NCI-H2029 (cell line): ENCODE measurements around the gene APOF.
"Not testable (repeated sequence)": the region's sequence is repeated elsewhere in the genome, so short reads cannot be mapped to it uniquely, and the experiment has no call there.

Source experiments
- DNase-seq: peaks from one replicate; lab custom pipeline; 2025; lab: John Stamatoyannopoulos, UW

Gene APOF

DNA sequence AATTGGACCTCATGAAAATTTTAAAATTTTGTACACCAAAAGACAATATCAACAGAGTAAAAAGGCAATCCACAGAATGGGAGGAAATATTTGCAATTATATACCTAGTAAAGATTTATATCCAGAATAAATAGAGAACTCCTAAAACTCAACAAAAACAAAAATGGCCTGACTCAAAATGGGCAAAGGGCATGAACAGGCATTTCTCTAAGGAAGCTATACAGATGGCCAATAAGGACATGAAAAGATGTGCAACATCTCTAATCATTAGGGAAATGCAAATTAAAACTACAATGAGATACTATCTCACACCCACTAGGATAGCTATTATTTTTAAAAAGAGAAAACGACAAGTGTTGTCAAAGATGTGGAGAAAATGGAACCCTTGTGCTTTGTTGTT is 10.9 kb upstream of the APOF start:
- DNase-seq: no peak

- DNase-seq: no peak
Measured at GRCh38 chr12:56366948-56367347, 4.3 kb upstream of the APOF start.

DNA sequence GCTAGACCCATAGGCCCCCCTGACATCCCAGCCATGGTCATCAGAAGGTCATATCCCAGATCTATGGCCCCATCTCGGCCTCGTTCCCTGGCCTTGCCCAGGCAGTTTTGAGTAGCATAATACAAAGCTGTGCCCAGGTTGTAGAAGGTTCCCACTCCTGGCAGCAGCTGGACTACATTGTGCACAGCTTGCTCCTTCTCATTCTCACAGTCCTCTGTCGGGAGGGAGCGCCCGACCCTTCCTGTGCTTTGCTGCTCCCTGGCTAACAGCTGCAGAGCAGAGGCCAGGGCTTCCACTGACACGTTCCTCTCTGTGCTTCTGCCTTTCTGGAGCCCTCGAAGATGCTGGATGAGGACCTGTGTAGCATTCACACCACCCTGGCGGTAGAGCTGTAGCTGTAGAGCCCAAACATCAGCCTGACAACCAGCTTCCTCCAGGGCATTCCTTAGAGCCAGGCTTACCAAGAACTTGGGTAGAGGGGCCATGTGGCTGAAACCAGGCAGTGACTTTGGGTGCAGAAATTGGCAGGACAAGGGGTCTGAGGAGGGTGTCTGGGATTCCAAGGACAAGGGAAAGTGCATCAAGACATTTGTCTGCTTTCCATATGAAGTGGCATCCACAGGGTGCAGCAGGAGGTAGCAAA is 1.0 kb downstream of the APOF start:
- DNase-seq: no peak

DNA sequence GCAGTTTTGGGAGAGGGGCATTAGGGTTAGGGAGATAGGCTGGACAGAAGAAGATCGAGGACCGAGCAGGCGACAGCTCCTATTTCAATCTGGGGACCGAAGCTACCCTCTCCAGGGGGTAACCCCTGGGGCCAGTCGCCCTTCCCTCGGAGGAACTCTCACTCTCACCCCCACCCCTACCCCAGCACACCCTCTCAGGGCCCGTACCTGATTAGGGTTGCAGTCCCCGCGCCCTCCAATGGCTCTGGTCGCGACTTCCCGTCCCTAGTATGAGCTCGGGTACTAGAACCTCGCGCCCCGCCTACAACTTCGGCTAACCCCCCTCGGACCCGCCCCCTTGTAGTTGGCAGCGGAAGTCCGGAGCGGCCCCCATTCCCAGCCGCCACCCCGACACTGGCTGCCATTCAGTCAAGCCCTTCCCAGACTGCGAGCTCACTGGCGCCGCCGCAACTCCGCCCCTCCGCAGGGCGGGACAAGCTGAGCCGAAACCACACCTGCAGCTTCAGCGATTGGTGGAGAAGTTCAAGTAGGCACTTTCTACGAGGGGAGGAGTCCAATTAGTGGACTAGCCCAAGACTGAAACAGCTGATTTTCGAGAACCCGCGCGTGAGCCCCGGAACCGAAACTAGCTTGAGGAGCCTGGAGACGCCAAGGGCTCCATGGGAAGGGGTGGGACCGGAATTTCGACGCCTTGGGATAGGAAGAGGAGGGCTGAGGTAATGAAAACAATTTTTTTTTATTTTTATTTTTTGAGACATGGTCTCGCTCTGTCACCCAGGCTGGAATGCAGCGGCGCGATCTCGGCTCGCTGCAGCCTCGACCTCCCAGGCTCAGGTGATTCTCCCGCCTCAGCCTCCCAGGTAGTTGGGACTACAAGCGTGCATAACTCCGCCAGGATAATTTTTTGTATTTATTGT is 2.5 kb downstream of the APOF start, which contains the start of gene STAT2:
Gene STAT2, minus strand, starts transcription at position 257 of the 917 bp plus-strand sequence. CDS start 3,536 bp downstream, outside the sequence.
- DNase-seq: peak; percentile 99

GRCh38 chr12:56358836-56359532 is 3.7 kb downstream of the APOF start:
- DNase-seq: no peak

DNA sequence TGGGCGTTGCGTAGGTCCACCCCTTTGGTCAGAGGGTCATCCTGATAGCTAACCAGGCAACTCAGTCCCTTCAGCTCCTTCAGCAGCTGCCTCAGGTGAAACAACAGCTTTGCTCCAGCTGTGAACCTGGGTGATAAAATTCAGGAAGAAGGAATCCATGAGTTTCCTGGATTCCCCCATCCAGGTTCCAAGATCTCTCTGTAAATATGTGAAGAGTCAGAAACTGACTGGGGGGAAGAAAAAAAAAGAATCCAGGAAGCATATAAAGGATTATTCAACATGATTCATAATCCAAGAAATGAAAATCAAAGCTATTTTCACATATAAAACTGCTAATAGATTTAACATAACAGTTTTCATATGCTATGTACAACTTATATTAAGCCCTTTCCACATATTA is 11.3 kb downstream of the APOF start:
- DNase-seq: no peak

- no peak for DNase-seq
Measured at GRCh38 chr12:56350662-56351061, 12.0 kb downstream of the APOF start.

GRCh38 chr12:56348776-56349175 is 13.9 kb downstream of the APOF start:
- DNase-seq: no peak

DNA sequence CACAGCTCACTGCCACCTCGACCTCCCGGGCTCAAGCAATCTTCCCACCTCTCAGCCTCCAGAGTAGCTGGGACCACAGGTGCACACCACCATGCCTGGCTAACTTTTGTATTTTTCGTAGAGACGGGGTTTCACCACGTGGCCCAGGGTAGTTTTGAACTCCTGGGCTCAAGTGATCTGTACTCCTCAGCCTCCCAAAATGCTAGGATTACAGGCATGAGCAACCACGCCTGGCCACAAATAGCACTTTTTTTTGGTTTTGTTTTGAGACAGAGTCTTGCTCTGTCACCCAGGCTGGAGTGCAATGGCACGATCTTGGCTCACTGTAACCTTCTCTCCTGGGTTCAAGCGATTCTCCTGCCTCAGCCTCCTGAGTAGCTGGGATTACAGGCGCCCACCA is 15.4 kb downstream of the APOF start:
- DNase-seq: not testable (repeated sequence)

DNA sequence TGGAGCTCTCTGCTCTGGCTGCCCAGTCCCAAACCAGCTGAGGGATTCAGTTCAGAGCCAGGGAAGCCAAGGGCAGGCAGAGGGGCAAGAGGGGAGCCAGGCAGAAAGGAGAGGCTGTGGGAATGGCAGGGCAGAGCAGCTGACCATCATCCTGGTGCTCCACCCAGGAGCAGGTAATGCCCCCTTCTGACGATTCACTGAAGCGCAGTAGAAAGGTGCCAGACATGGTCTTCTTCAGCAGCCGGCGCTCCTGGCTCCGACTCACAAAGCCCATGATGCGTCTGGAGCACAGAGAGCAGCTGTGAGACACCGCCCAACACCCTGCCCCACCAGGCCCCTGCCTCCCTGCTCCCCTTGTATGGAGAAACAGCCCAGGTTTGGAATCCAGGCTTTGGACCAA is 16.0 kb downstream of the APOF start:
- no peak for DNase-seq

- DNase-seq: not testable (repeated sequence)
Measured at GRCh38 chr12:56342290-56342689, 20.4 kb downstream of the APOF start.

DNA sequence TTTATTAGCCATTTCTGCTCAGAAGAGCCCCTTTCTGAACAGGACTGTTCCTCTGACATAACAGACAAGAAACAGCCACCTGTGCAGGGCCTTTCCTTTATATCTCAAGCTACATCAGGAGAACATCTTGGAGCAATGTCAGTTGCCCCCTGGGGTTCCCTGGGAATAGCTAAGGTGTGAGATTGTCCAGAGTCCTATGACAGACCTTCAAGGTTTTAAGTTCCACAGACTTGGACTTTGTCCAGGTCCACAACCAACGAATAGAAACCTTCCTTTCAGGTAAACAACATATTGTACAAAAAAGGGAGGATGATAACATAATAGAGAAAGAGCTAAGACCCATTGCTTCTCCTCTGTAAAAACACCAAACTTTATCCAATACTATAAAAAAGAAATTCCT is 21.0 kb downstream of the APOF start:
- DNase-seq: no peak

DNA sequence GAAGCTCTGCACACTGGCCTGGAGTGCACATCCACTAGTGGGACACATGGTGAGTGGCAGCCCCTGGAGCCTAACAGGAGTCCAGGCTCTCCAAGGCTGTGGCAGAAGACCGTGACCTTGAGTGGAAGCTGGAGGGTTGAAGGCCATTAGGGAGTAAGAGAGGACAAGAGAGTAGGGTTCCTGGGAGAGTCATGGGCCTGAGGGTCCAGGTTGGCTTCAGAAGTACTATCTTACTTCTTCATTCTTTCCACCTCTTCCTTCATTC is 23.6 kb downstream of the APOF start:
- no peak for DNase-seq

GRCh38 chr12:56338308-56339157 is 24.1 kb downstream of the APOF start, which contains the start of gene IL23A:
Gene IL23A (plus strand): TSS chr12:56338884. CDS start chr12:56339045, 161 bp downstream.
- no peak for DNase-seq

GRCh38 chr12:56337753-56338251 is 24.9 kb downstream of the APOF start:
- DNase-seq: no peak

- no peak for DNase-seq
Measured at GRCh38 chr12:56336361-56337167, 26.1 kb downstream of the APOF start.

- not testable (repeated sequence) for DNase-seq
Measured at GRCh38 chr12:56335527-56335926, 27.1 kb downstream of the APOF start.

GRCh38 chr12:56334490-56334793 is 28.2 kb downstream of the APOF start:
- DNase-seq: no peak

DNA sequence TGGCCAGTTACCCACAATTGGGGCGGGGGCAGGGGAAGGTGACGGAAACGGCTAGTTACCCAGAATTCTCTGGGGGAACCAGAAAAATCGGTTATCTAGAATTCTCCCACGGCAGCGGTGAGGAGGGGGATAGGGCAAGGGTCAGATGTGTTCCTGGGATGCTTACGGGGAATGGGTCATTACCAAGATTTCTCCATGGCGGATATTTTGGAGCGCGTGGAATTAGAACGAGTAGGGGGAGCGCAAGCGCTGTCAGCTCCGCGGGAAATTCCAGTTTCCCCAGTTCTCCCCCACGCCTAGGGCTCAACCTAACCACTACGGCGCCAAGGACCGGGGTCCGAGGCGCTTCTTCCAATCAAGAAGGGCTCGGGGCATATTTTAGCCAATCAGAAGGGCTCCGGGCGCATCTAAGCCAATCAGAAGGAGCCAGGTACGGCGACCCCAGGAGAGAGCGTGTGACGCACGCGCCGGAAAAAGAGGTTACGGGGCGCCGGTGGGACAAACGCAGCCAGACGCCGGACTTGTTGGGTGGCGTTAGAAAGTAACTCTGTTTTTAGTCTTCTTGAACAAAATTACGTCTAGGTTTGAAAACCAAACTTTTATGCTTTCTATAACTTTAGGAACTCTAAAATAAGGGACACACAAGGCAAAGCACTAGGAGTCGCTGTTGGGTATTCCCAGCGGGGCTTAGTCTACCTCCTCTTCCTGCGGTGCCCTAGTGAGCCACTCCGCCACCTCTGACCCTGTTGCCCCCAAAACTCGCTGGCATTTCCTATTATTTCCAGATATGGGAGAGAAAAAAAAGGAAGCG is 28.8 kb downstream of the APOF start, which contains the start of gene PAN2:
Gene PAN2, minus strand, starts transcription at position 322 of the 811 bp plus-strand sequence. CDS start 906 bp downstream, outside the sequence.
- DNase-seq: peak; percentile 98

DNA sequence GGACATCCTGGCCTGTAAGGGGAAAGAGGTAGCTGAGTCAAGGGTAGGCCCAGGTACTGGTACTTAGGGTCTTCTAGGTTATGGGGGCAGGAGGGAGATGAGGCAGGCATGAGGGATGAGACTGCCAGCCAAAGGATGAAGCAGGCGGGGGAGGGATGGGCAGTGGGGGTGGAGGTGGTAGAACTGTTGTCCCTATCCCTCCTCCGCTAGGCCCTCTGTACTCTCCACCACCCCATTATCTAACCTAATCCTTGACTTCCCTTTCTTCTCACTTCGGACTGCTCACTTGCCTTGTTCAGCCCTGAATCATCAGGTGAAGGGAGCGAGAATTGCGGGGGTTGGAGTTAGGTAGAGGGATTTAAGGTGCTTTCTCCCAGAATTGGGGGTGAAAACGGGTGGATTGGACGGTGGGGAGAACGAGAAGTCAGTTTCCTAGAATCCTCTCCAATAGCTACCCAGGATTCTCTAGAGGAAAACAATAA is 29.4 kb downstream of the APOF start:
- DNase-seq: no peak
